Measurements from ENCODE around the gene CRB3.

- TF ChIP-seq, protein P1, sequence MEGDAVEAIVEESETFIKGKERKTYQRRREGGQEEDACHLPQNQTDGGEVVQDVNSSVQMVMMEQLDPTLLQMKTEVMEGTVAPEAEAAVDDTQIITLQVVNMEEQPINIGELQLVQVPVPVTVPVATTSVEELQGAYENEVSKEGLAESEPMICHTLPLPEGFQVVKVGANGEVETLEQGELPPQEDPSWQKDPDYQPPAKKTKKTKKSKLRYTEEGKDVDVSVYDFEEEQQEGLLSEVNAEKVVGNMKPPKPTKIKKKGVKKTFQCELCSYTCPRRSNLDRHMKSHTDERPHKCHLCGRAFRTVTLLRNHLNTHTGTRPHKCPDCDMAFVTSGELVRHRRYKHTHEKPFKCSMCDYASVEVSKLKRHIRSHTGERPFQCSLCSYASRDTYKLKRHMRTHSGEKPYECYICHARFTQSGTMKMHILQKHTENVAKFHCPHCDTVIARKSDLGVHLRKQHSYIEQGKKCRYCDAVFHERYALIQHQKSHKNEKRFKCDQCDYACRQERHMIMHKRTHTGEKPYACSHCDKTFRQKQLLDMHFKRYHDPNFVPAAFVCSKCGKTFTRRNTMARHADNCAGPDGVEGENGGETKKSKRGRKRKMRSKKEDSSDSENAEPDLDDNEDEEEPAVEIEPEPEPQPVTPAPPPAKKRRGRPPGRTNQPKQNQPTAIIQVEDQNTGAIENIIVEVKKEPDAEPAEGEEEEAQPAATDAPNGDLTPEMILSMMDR (IDR thresholded peaks at IDR 0.05 in 4 of 5, conservative IDR thresholded peaks at IDR 0.05 in 1 of 5) = no peak
- no peak for TF ChIP-seq POLR2A (IDR thresholded peaks at IDR 0.05)
Measured at GRCh38 chr19:6440905-6441304, 23.2 kb upstream of the CRB3 start.
